GM20000 (cell line): Measurements from ENCODE around the gene SNX32.

Experiments used
- DNase-seq: peaks from one replicate; pipeline ENCODE4 v3.0.0; 2012; ENCODE audit warnings: low spot score
- TF ChIP-seq, protein P1 (sequence below): IDR thresholded peaks from 2 replicates; pipeline ENCODE4 v1.5.1; 2012; ENCODE audit warnings: mild to moderate bottlenecking, control low read depth; ENCODE audit errors: extremely low read depth, missing control alignments

The SNX32 gene

DNA sequence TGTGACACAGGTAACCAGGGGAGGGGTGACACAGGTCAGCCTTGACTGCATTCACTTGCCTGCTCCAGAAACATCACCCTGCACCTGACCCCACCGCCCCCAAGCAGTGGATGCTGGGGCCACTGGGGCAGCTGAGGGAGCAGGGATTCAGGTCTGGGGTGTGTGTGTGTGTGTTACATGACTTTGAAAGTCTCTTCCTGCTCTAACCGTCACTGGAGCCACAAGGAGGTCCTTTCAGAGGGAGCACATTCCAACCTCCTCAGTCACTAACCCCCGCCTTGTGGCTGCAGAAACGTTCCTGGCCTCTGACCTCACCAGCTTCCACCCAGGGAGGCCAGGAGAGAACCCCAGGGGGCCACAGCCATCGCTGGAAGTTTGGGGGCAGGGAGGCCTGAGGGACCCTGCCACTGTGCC is 69.3 kb downstream of the SNX32 start:
- TF ChIP-seq, protein P1, sequence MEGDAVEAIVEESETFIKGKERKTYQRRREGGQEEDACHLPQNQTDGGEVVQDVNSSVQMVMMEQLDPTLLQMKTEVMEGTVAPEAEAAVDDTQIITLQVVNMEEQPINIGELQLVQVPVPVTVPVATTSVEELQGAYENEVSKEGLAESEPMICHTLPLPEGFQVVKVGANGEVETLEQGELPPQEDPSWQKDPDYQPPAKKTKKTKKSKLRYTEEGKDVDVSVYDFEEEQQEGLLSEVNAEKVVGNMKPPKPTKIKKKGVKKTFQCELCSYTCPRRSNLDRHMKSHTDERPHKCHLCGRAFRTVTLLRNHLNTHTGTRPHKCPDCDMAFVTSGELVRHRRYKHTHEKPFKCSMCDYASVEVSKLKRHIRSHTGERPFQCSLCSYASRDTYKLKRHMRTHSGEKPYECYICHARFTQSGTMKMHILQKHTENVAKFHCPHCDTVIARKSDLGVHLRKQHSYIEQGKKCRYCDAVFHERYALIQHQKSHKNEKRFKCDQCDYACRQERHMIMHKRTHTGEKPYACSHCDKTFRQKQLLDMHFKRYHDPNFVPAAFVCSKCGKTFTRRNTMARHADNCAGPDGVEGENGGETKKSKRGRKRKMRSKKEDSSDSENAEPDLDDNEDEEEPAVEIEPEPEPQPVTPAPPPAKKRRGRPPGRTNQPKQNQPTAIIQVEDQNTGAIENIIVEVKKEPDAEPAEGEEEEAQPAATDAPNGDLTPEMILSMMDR, result no peak
- no peak for DNase-seq
